ENCODE measurements around the gene JAK3.

DNA sequence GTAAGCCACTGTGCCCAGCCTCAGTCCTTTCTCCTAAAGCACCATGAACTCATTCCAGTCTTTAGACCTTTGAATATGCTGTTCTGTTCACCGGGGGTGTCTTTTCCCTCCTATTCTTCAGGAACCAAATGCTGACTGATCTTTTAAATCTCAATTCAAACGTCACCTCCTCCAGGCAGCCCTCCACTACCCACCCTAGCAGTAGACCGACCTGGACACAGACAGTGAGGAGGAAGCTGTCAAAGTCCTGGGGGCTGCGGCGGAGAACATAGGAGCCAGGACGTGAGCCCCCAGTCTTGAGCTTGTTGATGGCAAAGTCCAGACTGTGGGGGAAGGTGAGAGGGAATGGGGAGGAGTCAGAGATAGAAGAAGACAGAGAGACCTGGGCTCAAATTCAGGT, 7.8 kb downstream of the JAK3 start:
- TF ChIP-seq EP300 (IDR thresholded peaks at IDR 0.05; ENCODE audit: low read depth in 2 of 2, low read length in 2 of 2) (no peak), EP300 (CRISPR knock-in tag; IDR thresholded peaks at IDR 0.05; ENCODE audit: borderline replicate concordance) (no peak), FOXK1 (CRISPR knock-in tag; IDR thresholded peaks at IDR 0.05; ENCODE audit: borderline replicate concordance, low read depth) (no peak), KLF9 (CRISPR knock-in tag; IDR thresholded peaks at IDR 0.05; ENCODE audit: low read depth) (no peak)
- TF ChIP-seq, protein P1, sequence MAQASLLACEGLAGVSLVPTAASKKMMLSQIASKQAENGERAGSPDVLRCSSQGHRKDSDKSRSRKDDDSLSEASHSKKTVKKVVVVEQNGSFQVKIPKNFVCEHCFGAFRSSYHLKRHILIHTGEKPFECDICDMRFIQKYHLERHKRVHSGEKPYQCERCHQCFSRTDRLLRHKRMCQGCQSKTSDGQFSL (CRISPR knock-in tag; IDR thresholded peaks at IDR 0.05), result no peak
